ENCODE measurements around the gene MRPL36. TPM values are rescaled to one million over a fixed set of nuclear protein-coding genes. Genes with fewer than 3 reads are reported as not detected.

The MRPL36 gene
- total and polyA plus RNA-seq, 12 donors = 43.4 to 126 (median 49.8) TPM

DNA sequence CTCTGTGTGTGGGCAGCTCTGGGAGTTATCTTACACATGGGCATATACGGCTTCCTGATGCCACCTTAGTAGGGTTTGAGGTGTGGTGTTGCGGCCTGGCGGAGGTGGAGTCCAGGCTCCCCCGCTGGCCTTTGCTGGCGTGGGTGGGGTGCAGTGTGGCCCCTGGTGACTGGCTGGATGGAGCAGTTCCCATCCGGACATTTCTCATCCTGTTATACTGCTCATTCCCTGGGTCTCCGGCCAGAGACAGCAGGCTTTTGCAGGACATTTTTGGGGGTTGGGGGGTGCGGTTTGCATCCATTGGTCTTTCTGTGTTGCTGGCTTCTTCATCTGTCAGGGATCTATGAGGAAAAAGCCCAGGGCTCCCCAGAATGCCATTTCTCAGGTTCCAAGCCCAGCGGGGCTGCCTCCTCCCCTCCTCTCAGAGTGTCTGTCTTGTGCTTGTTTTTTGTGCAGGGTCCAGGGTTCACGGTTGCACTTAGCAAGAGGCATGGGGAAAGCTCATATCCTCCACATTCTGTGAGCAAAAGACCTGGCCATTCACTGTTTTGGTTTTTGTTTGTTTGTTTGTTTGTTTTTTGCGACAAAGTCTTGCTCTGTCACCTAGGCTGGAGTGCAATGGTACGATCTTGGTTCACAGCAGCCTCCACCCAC, 23.9 kb upstream of the MRPL36 start:
- WGBS, 2 donors = 95% methylated on average over 12 of the region's 12 CpGs
- ATAC-seq = no peak
- Histone ChIP-seq H3K36me3 (peaks cover 0 to 81% (median 17%) of the 10 kb centered on the region in 9 donors), H3K4me3 (no peak overlapping the region), H3K9me3 (peaks cover 0 to 6% (median 0%) of the 10 kb centered on the region in 11 donors), H3K27me3 (no peaks in the 10 kb centered on the region), H3K27ac (no peak overlapping the region), H3K4me1 (no peaks in the 10 kb centered on the region)
- no peak for DNase-seq
- intact Hi-C loops (cut with DNase I) = no loop called here
- TF ChIP-seq, protein P1, sequence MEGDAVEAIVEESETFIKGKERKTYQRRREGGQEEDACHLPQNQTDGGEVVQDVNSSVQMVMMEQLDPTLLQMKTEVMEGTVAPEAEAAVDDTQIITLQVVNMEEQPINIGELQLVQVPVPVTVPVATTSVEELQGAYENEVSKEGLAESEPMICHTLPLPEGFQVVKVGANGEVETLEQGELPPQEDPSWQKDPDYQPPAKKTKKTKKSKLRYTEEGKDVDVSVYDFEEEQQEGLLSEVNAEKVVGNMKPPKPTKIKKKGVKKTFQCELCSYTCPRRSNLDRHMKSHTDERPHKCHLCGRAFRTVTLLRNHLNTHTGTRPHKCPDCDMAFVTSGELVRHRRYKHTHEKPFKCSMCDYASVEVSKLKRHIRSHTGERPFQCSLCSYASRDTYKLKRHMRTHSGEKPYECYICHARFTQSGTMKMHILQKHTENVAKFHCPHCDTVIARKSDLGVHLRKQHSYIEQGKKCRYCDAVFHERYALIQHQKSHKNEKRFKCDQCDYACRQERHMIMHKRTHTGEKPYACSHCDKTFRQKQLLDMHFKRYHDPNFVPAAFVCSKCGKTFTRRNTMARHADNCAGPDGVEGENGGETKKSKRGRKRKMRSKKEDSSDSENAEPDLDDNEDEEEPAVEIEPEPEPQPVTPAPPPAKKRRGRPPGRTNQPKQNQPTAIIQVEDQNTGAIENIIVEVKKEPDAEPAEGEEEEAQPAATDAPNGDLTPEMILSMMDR (IDR thresholded peaks at IDR 0.05) = no peak

- DNase-seq (no peak), ATAC-seq (no peak)
- H3K27me3 ChIP-seq = no peaks in the 10 kb centered on the region
- H3K4me3 ChIP-seq = no peak overlapping the region
- H3K27ac ChIP-seq = no peak overlapping the region
- intact Hi-C loops (cut with DNase I) = no loop called here
- TF ChIP-seq, protein P1 (IDR thresholded peaks at IDR 0.05) = no peak
- peaks cover 0 to 97% (median 23%) of the 10 kb centered on the region in 9 donors for H3K36me3 ChIP-seq
- H3K4me1 ChIP-seq = no peaks in the 10 kb centered on the region
- 91 to 94% methylated on average over 8 of the region's 8 CpGs for WGBS, 2 donors
- peaks cover 0 to 6% (median 0%) of the 10 kb centered on the region in 11 donors for H3K9me3 ChIP-seq
These were observed 22.2 kb upstream of the MRPL36 start for GRCh38 chr5:1821862-1822261.

- H3K4me3 ChIP-seq = no peak overlapping the region
- TF ChIP-seq, protein P1 (IDR thresholded peaks at IDR 0.05) = no peak
- H3K9me3 ChIP-seq = peaks cover 0 to 6% (median 0%) of the 10 kb centered on the region in 11 donors
- 99 to 100% methylated on average over 4 of the region's 4 CpGs for WGBS, 2 donors
- ATAC-seq = no peak
- H3K4me1 ChIP-seq = no peaks in the 10 kb centered on the region
- DNase-seq = no peak
- peaks cover 2 to 99% (median 29%) of the 10 kb centered on the region in 9 donors for H3K36me3 ChIP-seq
- no peaks in the 10 kb centered on the region for H3K27me3 ChIP-seq
- intact Hi-C loops (cut with DNase I) = no loop called here
- H3K27ac ChIP-seq = no peak overlapping the region
These were observed 21.3 kb upstream of the MRPL36 start for GRCh38 chr5:1820926-1821325.

DNA sequence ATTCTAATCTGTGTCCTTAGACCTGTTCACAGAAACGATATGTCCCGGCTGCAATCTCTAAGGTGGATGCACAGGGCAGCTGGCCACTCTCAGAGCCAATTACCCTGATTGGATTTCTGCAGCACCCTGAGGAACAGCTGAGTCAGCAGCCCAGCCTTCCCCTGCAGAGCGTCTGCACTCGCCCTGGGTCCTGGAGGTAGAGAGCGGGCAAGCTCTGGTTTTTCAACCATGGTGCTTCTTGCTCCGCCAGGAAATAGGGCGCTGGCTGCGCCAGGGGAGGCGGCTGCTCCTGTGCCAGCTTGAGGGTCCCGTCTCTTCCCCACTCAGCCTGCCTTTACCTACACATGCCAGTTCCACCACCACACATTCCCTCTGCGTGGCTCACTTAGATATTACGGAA, 20.7 kb upstream of the MRPL36 start:
- TF ChIP-seq, protein P1 (IDR thresholded peaks at IDR 0.05) = no peak
- Histone ChIP-seq H3K4me3 (no peak overlapping the region), H3K36me3 (peaks cover 5 to 99% (median 34%) of the 10 kb centered on the region in 9 donors), H3K4me1 (no peaks in the 10 kb centered on the region), H3K27ac (no peak overlapping the region), H3K9me3 (peaks cover 0 to 6% (median 0%) of the 10 kb centered on the region in 11 donors), H3K27me3 (no peaks in the 10 kb centered on the region)
- ATAC-seq = no peak
- 85 to 87% methylated on average over 12 of the region's 12 CpGs for WGBS, 2 donors
- no peak for DNase-seq
- intact Hi-C loops (cut with DNase I) = no loop called here

All from heart right ventricle (tissue), 16 donors.